H1 (cell line): Measurements from ENCODE around the gene PRPF4. TPM values are rescaled to one million over a fixed set of nuclear protein-coding genes. Genes with fewer than 3 reads are reported as not detected.

Experiments used
- JUN ChIP-seq: IDR thresholded peaks from 2 replicates; pipeline ENCODE4 v1.6.1; 2011; ENCODE audit warnings: low read depth, mild to moderate bottlenecking, improper control_type of control experiment, low read length
- KDM1A ChIP-seq: fragments of 200-600, 300-600 bp; sonication (generic); IDR thresholded peaks from 2 replicates; pipeline ENCODE4 v1.7.1; 2016; ENCODE audit warnings: mild to moderate bottlenecking, low read length, borderline replicate concordance
- SIN3A ChIP-seq, 2 experiments: IDR thresholded peaks in 1 of 2; conservative IDR thresholded peaks in 1 of 2; 2 replicates each; pipeline ENCODE4 v1.6.1; 2011 to 2012; ENCODE audit warnings: low read length in 2 of 2, improper control_type of control experiment in 1 of 2, low read depth in 1 of 2, mild to moderate bottlenecking in 1 of 2
- SIX5 ChIP-seq: IDR thresholded peaks from 2 replicates; pipeline ENCODE4 v1.6.1; 2011; ENCODE audit warnings: mild to moderate bottlenecking, low read depth, low read length
- TAF7 ChIP-seq: optimal IDR thresholded peaks from 2 replicates; pipeline ENCODE3; 2011; ENCODE audit warnings: low read depth, mild to moderate bottlenecking, inconsistent platforms, low read length, moderate library complexity, borderline replicate concordance
- polyA plus RNA-seq, 7 experiments: library from polyadenylated mRNA; depleted of rRNA in 3 of 7; stranded (reverse) in 5 of 7; unstranded in 2 of 7; fragments of >200 nt in 5 of 7; fragments of 200-250 nt in 2 of 7; gene quantifications; 1 replicate in 5 of 7; 2 replicates in 1 of 7; 4 replicates in 1 of 7; pipeline versions ENCODE4 v1.2.1 to v1.2.3, GENCODE V29; 2011 to 2013; ENCODE audit warnings: missing spikeins in 2 of 7, mixed read lengths in 2 of 7
- total RNA-seq: library from RNA; stranded (reverse); fragmentation: NEBNext Ultra II Directional; extraction: Animal tissue kit (Norgen Biotek cat#: 25700); gene quantifications from 2 replicates; pipeline ENCODE4 v1.2.1, GENCODE V29; 2021
- TF ChIP-seq, protein P1 (sequence below): fragments of 300-600 bp; sonication (generic); IDR thresholded peaks from 2 replicates; pipeline ENCODE4 v1.7.1; 2012; ENCODE audit warnings: low read length, moderate library complexity, mild to moderate bottlenecking, inconsistent platforms; ENCODE audit not compliant: insufficient replicate concordance
- TF ChIP-seq, protein P2 (sequence below): IDR thresholded peaks from 2 replicates; pipeline ENCODE4 v1.6.1; 2011; ENCODE audit warnings: low read length, improper control_type of control experiment
- TF ChIP-seq, protein P3 (sequence below): IDR thresholded peaks from 2 replicates; pipeline ENCODE4 v1.6.1; 2012; ENCODE audit warnings: inconsistent platforms

Gene PRPF4
- total and polyA plus RNA-seq, 2 of the 8 experiments (the other 6 are each of a cell fraction or from before 2014, with no cell fraction given): 15.2 to 33.4 TPM

DNA sequence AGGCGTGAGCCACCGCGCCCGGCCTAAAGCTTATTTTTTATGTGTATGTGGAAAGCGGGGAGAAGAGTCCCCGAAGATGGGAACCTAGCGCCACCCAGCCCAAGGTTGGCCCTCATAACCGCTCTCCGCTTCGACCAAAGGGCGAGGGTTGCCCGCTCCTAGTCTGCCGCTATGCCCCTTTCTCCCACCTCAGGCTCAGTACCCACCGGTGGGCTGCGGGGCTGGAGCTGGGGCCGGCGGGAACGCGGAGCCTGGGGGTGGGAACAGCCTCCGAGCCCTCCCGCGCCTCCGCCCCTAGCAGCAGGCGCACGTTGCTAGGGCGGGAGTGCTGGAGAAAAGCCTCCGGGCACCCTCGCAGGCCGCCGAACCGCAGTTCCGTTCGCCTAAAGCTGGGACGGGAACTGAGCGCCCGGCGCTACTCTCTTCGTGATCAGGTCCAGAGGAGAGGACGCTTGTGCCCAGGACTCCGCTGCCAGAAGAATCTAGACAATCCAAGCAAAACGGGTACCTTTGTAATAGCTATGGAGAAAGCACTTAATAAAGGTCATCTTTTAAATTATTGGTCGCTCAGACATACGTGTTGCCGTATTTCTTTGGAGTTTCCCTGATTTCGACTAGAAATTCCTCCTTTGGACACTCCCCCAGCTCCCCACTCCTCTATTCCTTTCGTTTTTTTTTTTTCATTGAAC, 64.7 kb downstream of the PRPF4 start, which contains the start of gene WDR31 (continued):
- TF ChIP-seq, protein P1, sequence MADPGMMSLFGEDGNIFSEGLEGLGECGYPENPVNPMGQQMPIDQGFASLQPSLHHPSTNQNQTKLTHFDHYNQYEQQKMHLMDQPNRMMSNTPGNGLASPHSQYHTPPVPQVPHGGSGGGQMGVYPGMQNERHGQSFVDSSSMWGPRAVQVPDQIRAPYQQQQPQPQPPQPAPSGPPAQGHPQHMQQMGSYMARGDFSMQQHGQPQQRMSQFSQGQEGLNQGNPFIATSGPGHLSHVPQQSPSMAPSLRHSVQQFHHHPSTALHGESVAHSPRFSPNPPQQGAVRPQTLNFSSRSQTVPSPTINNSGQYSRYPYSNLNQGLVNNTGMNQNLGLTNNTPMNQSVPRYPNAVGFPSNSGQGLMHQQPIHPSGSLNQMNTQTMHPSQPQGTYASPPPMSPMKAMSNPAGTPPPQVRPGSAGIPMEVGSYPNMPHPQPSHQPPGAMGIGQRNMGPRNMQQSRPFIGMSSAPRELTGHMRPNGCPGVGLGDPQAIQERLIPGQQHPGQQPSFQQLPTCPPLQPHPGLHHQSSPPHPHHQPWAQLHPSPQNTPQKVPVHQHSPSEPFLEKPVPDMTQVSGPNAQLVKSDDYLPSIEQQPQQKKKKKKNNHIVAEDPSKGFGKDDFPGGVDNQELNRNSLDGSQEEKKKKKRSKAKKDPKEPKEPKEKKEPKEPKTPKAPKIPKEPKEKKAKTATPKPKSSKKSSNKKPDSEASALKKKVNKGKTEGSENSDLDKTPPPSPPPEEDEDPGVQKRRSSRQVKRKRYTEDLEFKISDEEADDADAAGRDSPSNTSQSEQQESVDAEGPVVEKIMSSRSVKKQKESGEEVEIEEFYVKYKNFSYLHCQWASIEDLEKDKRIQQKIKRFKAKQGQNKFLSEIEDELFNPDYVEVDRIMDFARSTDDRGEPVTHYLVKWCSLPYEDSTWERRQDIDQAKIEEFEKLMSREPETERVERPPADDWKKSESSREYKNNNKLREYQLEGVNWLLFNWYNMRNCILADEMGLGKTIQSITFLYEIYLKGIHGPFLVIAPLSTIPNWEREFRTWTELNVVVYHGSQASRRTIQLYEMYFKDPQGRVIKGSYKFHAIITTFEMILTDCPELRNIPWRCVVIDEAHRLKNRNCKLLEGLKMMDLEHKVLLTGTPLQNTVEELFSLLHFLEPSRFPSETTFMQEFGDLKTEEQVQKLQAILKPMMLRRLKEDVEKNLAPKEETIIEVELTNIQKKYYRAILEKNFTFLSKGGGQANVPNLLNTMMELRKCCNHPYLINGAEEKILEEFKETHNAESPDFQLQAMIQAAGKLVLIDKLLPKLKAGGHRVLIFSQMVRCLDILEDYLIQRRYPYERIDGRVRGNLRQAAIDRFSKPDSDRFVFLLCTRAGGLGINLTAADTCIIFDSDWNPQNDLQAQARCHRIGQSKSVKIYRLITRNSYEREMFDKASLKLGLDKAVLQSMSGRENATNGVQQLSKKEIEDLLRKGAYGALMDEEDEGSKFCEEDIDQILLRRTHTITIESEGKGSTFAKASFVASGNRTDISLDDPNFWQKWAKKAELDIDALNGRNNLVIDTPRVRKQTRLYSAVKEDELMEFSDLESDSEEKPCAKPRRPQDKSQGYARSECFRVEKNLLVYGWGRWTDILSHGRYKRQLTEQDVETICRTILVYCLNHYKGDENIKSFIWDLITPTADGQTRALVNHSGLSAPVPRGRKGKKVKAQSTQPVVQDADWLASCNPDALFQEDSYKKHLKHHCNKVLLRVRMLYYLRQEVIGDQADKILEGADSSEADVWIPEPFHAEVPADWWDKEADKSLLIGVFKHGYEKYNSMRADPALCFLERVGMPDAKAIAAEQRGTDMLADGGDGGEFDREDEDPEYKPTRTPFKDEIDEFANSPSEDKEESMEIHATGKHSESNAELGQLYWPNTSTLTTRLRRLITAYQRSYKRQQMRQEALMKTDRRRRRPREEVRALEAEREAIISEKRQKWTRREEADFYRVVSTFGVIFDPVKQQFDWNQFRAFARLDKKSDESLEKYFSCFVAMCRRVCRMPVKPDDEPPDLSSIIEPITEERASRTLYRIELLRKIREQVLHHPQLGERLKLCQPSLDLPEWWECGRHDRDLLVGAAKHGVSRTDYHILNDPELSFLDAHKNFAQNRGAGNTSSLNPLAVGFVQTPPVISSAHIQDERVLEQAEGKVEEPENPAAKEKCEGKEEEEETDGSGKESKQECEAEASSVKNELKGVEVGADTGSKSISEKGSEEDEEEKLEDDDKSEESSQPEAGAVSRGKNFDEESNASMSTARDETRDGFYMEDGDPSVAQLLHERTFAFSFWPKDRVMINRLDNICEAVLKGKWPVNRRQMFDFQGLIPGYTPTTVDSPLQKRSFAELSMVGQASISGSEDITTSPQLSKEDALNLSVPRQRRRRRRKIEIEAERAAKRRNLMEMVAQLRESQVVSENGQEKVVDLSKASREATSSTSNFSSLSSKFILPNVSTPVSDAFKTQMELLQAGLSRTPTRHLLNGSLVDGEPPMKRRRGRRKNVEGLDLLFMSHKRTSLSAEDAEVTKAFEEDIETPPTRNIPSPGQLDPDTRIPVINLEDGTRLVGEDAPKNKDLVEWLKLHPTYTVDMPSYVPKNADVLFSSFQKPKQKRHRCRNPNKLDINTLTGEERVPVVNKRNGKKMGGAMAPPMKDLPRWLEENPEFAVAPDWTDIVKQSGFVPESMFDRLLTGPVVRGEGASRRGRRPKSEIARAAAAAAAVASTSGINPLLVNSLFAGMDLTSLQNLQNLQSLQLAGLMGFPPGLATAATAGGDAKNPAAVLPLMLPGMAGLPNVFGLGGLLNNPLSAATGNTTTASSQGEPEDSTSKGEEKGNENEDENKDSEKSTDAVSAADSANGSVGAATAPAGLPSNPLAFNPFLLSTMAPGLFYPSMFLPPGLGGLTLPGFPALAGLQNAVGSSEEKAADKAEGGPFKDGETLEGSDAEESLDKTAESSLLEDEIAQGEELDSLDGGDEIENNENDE: no peak
- TF ChIP-seq JUN (peak; percentile 68; the same call in 1 of the 2 replicates), SIN3A (conservative IDR thresholded peaks at IDR 0.05 in 1 of 2, IDR thresholded peaks at IDR 0.05 in 1 of 2; ENCODE audit: low read depth in 1 of 2, low read length in 2 of 2) (peak; percentile 78 to 98; a peak in 3 of 4 replicates), SIX5 (peak; percentile 27; the same call in 1 of the 2 replicates), TAF7 (peak; percentile 83), KDM1A (no peak)
- TF ChIP-seq, protein P2, sequence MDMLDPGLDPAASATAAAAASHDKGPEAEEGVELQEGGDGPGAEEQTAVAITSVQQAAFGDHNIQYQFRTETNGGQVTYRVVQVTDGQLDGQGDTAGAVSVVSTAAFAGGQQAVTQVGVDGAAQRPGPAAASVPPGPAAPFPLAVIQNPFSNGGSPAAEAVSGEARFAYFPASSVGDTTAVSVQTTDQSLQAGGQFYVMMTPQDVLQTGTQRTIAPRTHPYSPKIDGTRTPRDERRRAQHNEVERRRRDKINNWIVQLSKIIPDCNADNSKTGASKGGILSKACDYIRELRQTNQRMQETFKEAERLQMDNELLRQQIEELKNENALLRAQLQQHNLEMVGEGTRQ: no peak
- TF ChIP-seq, protein P3, sequence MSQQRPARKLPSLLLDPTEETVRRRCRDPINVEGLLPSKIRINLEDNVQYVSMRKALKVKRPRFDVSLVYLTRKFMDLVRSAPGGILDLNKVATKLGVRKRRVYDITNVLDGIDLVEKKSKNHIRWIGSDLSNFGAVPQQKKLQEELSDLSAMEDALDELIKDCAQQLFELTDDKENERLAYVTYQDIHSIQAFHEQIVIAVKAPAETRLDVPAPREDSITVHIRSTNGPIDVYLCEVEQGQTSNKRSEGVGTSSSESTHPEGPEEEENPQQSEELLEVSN: peak; percentile 78
